MG63 (cell line): ENCODE data around the gene APBB1. TPM values are rescaled to one million over a fixed set of nuclear protein-coding genes. Genes with fewer than 3 reads are reported as not detected.

Experiments
- DNase-seq: peaks from one replicate; pipeline ENCODE4 v3.0.0-alpha.2; 2020
- H3K27me3 ChIP-seq: fragments of 250-450 bp; sonication (Bioruptor Pico); 2 replicates; pipeline ENCODE4 v1.5.1; 2020; ENCODE audit warnings: mild to moderate bottlenecking, moderate library complexity
- H3K36me3 ChIP-seq: fragments of 250-450 bp; sonication (Bioruptor Pico); 2 replicates; pipeline ENCODE4 v1.5.1; 2020; ENCODE audit warnings: mild to moderate bottlenecking, moderate library complexity
- H3K4me3 ChIP-seq: fragments of 250-450 bp; sonication (Bioruptor Pico); 2 replicates; pipeline ENCODE4 v1.5.1; 2020; ENCODE audit warnings: mild to moderate bottlenecking, moderate library complexity
- H3K9me3 ChIP-seq: fragments of 250-450 bp; sonication (Bioruptor Pico); 2 replicates; pipeline ENCODE4 v1.5.1; 2020; ENCODE audit warnings: mild to moderate bottlenecking, moderate library complexity
- total RNA-seq: library from RNA; depleted of rRNA; stranded (reverse); fragments of >200 nt; shearing (Covaris generic); gene quantifications from 2 replicates; pipeline ENCODE4 v1.2.3, GENCODE V29; 2014; ENCODE audit warnings: low replicate concordance

Gene APBB1
- total RNA-seq, 1 experiment from 2014 or later, result 21.1 TPM

DNA sequence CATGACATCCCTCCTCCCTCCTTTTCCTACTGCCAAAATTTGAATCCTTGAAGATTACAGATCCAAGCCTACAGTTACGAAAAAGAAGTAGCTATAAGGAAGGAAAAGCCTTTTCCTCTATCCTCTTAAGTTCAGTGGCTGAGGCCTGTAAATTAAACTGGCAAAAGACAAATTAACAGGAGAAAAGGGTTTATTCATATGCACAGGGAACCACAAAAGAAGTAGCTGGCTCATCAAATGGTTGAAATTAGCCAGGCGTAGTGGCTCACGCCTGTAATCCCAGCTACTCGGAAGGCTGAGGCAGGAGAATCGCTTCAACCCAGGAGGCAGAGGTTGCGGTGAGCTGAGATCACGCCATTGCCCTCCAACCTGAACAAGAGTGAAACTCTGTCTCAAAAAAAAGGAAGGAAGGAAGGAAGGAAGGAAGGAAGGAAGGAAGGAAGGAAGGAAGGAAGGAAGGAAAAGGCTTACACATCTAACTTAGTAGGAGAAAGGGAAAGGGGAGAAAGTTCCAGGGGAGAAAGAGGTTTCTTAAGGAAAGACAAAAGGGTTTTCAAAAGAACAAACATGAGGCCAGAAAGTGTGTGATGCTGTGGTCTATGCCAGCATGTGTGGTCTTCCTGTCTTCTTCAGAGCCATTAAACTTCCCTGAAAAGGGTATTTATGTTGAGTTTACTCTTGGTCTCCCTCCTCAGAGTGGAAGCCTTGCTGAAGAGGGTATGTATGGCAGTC lies 33.7 kb downstream of the APBB1 start:
- H3K4me3 ChIP-seq, result no peak overlapping the region
- no peaks in the 10 kb centered on the region for H3K36me3 ChIP-seq
- no peak for DNase-seq
- no peaks in the 10 kb centered on the region for H3K9me3 ChIP-seq
- no peaks in the 10 kb centered on the region for H3K27me3 ChIP-seq

DNA sequence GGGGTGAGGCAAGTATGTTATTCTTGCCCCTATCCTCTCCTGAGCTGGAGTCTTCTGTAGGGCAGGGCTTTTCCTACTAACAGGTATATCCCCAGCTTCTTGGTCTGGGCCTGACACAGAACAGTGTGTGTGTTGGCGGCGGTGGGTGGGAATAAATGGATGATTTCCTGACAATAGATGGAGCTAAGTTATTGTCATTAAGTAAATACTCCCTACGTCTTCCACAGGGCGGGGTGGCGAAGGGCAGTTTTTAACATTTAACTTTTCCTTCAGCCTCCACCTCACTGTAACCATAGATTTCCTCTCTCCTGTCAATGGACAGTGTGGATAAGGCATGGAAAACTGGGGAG lies 40.3 kb downstream of the APBB1 start:
- Histone ChIP-seq H3K27me3 (0 out of 2 replicates have a peak, but pooled peaks cover 3% of the 10 kb centered on the region), H3K9me3 (no peaks in the 10 kb centered on the region), H3K4me3 (no peak overlapping the region), H3K36me3 (no peaks in the 10 kb centered on the region)
- no peak for DNase-seq

DNA sequence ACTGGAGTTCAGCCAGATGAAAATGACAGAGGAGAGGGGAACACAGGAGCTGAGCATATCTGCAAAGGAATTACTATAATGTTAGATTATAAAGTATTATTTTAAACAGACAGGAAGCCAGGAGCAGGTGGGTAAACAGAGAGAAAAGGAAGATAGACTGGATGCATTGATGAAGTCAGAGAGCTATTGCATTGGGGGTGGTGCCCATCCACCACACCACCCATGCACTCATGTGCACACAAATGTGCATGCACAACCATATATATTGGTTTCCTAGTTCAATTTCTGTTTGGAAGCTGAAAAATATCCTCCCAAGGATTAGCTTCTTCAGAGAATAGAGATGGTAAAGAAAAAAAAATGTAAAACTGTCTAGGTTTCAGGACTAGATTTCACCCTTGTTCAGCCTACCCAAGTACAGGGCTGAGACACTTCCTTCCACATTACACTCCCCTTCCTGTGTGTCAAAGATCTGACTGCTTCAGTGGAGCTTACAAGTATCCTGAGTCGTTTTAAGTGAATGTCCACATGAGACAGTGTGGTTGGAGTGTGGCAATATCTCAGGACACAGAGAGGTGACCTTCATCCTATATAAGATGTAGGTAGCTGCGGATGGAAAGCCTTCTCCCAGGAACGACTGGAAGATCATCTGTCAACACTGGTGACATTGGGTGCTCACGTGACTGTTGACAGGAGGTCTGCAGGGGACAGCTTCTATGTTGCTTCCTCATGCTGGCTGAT lies 40.8 kb downstream of the APBB1 start:
- Histone ChIP-seq H3K27me3 (0 out of 2 replicates have a peak, but pooled peaks cover 3% of the 10 kb centered on the region), H3K4me3 (no peak overlapping the region), H3K9me3 (no peaks in the 10 kb centered on the region), H3K36me3 (no peaks in the 10 kb centered on the region)
- no peak for DNase-seq

DNA sequence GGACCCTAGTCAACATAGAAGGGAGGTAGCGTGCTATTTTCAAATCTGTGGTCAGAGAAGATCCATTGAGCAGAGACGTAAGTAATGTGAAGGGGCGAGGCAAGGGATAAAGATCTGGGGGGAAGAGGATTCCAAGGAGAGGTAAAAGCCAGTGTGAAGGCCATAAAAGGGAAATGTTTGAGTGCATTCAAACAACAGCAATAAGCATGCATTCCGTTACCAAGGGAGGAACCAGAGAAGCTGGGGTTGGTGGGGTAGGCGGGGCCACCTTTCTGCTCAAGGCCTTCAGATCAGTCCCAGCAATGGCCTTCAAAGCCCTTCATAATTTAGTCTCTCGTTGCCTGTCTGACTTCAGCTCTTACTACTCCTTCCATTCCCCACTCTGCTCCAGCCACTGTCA lies 47.1 kb downstream of the APBB1 start:
- no peak for DNase-seq
- Histone ChIP-seq H3K4me3 (no peak overlapping the region), H3K36me3 (no peaks in the 10 kb centered on the region), H3K27me3 (0 out of 2 replicates have a peak, but pooled peaks cover 3% of the 10 kb centered on the region), H3K9me3 (no peaks in the 10 kb centered on the region)

DNA sequence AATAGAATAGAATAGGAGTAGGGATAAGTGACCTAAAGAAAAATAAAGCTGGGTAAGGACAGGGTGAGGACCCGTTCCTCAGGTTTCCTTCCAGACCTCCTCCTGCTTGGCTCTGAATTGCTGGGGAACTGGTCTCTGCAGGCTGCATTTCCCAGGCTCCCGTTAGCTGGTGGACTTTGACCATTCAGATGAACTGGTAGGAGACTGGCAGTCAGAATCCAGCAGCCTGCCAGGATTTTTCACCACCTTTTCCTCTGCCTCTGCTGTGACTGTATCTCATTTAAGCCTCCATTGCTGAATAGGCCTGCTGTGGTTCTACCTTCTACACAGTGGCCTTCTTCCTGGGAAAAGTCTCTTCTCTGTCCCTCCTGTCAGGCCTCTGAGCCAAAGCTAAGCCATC lies 53.2 kb downstream of the APBB1 start:
- Histone ChIP-seq H3K9me3 (no peaks in the 10 kb centered on the region), H3K36me3 (no peaks in the 10 kb centered on the region), H3K4me3 (no peak overlapping the region), H3K27me3 (no peaks in the 10 kb centered on the region)
- no peak for DNase-seq

DNA sequence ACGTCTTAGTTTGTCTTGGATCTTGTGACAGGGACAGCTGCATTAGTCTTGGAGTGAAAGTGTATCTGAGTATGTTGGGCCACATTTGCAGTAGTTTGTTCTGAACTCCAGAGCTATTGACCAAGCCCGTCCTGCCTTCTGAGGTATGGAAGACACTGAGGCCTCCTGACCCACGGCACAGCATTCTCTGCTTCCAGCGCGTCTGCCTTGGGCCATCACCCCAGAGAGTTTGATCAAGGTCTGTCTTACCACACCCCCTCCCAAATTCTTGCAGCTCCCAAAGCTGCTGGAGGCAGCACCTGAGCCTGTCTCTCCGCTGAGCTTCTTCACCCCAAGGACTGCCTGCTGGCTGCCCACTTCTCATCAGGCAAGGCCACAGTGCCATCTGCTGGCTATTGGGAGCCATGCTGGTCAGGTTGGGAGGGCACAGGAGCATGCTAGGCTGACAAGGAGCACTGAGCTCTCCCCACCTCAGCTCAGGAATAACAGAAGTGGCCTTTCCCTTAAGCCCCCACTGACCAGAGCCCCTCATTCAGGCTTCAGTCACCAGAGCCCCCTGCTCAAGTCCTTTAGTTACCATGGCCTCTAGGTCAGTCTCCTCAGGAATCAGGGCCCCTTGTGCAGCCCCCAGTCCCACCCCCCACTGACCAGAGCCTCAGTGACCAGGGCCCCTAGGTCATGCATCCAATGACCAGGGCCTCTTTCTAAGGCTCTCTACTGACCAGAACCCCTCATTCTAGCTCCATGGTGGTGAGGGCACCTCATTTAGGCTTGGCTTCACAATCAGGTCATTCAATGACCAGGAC lies 55.8 kb downstream of the APBB1 start:
- peak; percentile 65 for DNase-seq
- no peaks in the 10 kb centered on the region for H3K36me3 ChIP-seq
- H3K27me3 ChIP-seq, result no peaks in the 10 kb centered on the region
- no peaks in the 10 kb centered on the region for H3K9me3 ChIP-seq
- no peak overlapping the region for H3K4me3 ChIP-seq

DNA sequence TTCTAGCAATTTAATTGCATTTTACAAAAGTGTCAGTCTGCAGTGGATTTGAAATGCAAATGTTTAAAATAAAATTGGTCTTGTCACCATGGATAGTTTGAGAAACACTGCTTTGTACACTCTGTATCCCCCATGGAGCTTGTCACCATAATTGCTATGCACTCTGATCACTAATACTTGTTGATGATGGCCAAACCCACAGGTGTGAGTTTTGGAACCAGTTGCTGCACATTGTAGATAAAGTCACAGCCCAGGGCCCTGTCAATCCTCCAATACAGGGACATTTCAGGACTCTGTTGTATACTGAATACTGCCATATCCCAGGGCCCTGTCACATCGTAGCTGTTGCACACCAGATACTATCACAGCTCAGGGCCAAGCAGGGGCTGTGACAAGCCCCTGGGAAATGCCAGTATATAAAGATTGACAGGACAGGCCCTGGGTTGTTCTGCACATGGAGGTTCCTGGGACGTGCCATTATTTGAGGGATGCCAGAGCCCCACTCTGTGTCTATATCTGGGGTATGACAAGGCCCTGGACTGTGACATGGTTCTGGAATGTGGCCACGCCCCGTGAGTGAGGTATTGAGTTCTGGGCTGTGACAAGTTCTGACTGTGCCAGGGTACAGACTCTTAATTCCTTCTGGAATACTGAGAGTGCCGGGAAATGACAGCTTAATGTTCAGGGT lies 56.6 kb downstream of the APBB1 start:
- DNase-seq, result no peak
- no peaks in the 10 kb centered on the region for H3K36me3 ChIP-seq

DNA sequence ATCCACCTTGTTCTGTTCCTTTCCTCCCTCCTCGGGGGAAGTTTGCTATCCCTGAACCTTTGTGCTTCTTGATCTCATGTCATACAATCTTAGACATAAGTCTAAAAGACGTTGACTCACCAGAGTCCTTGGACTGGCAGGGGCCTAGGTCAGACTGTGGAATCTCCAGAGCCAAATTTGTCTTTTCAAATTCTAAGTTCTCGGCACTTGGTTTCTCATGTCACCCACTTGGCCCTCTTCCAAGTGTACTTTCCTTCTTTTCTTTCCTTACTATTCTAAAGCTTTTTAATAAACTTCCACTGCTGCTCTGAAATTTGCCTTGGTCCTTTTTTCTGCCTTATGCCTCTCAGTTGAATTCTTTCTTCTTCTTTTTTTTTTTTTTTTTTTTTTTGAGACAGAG lies 58.7 kb downstream of the APBB1 start:
- DNase-seq, result no peak
- no peaks in the 10 kb centered on the region for H3K27me3 ChIP-seq

More for the DNA sequence above, 56.6 kb downstream of the APBB1 start:
- Histone ChIP-seq H3K27me3 (no peaks in the 10 kb centered on the region), H3K9me3 (no peaks in the 10 kb centered on the region), H3K4me3 (no peak overlapping the region)

DNA sequence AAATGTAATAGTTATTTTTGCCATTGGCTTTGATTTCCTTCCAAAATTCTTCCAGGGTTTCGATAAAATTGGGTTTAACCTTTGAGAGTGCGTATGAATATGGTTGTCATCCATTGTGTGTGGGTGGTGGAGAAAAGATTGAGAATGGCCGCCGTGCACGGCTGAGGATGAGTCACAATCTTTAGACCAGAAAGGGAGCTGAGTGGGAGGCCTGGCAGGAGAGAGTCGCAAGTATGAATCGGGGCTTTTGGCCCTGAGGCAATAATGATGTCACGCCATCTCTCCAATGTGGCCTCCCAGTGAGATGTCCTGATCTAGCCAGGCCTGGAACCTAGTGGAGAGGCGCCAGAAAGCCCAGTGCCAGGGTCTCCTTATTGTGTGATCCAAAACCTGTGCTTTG lies 61.7 kb downstream of the APBB1 start:
- H3K36me3 ChIP-seq, result no peaks in the 10 kb centered on the region; the same call in 1 of the 2 replicates
- no peaks in the 10 kb centered on the region for H3K9me3 ChIP-seq
- H3K4me3 ChIP-seq, result no peak overlapping the region
- DNase-seq, result peak; percentile 92
- H3K27me3 ChIP-seq, result no peaks in the 10 kb centered on the region

More for the DNA sequence above, 58.7 kb downstream of the APBB1 start:
- Histone ChIP-seq H3K36me3 (no peaks in the 10 kb centered on the region; the same call in 1 of the 2 replicates), H3K9me3 (no peaks in the 10 kb centered on the region), H3K4me3 (no peak overlapping the region)

DNA sequence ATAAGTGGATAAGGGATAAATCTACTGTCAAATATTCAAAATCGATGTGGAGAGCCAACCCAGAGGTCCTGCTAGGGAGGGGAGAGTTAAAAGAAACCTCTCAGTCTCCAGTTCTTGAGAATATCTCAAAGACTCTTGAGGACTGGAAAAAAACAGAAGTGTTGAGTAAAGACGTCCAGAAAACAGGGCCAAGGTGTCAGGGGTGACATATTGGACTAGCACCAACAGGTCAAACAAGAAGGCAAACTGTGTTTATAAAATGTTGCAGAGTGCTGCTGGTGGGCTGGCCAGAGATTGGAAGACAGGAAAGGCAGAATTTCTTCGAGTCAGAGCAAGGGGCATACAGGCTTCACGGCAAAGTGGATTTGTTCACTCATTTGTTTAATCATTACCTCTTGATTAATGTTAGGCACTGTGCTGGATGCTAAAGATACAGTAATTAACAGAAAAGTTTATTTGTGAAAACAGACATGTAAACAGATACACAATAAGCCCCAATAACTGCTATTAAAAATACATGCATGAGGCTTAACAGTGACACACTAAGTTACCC lies 62.3 kb downstream of the APBB1 start:
- Histone ChIP-seq H3K4me3 (no peak overlapping the region), H3K27me3 (no peaks in the 10 kb centered on the region), H3K36me3 (no peaks in the 10 kb centered on the region; the same call in 1 of the 2 replicates), H3K9me3 (no peaks in the 10 kb centered on the region)
- DNase-seq, result no peak

DNA sequence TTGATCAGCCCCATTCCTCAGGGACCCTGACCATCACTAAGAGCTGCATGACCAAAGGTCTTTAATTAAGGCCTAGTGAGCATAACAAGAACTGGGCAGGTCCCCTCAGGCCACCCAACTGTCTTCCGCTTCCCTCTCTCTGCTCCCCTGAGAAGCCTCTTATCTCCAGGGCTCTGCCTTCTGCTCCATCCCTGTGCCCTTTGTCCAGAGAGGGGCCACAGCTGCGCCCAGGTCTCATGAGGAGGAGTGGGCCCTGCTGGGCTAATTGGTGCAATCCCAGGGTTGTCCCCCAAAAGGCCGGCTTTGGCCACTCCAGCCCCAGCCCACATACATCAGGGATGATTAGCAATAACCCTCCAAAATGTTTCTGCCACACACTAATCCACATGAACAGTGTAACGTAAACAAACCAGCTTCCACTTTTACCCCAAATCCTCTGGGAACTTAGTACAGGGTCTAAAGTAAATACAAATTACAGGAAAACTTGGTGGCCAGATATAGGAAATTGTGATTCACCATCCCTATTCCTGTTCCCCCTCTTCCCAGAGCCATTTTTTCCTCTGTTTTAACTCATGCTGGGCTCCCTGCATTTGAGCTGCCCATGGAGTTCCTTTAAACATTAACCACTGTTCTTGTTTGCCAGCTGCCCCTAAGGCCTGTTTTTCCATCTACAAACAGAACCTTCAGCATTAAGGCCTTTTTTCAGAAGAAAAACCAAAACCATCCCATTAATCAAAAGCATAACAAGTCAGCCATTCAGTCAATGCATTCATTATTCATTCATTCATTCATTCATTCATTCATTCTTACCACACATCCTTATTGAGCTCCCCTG lies 64.0 kb downstream of the APBB1 start:
- H3K27me3 ChIP-seq, result no peaks in the 10 kb centered on the region
- DNase-seq, result no peak

DNA sequence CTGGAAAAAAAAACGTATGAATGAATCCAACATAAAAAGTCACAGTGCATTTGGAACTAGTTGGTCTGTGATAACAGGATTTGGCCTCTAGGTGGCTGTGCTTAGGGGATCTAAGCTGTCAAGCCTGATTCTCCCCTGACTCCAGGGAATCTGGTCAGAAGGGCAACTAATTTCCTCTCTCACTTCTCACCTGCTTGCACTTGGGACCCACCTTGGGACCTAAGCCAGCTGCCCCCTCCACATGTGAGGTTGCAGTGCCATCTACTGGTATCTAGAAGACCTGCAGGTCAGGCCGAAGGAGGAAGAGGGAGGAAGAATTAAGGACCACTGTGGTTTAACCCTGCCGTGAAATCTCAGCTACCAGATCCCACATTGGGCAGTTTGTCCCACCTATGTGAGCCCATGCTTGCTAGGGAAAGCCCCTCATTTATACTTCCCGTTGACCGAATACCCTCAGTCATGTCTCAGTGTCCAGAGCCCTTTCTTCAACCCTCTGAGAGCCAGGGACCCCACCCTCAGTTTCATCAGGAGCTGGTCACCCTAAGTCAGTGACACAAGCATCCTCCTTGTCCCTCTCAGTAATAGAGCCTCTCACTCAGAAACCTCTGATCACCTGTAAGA lies 65.4 kb downstream of the APBB1 start:
- Histone ChIP-seq H3K9me3 (no peaks in the 10 kb centered on the region), H3K36me3 (no peaks in the 10 kb centered on the region; the same call in 1 of the 2 replicates), H3K4me3 (no peak overlapping the region), H3K27me3 (no peaks in the 10 kb centered on the region)
- peak; percentile 10 for DNase-seq

More for the DNA sequence above, 64.0 kb downstream of the APBB1 start:
- H3K4me3 ChIP-seq, result no peak overlapping the region
- no peaks in the 10 kb centered on the region for H3K9me3 ChIP-seq
- H3K36me3 ChIP-seq, result no peaks in the 10 kb centered on the region; the same call in 1 of the 2 replicates

DNA sequence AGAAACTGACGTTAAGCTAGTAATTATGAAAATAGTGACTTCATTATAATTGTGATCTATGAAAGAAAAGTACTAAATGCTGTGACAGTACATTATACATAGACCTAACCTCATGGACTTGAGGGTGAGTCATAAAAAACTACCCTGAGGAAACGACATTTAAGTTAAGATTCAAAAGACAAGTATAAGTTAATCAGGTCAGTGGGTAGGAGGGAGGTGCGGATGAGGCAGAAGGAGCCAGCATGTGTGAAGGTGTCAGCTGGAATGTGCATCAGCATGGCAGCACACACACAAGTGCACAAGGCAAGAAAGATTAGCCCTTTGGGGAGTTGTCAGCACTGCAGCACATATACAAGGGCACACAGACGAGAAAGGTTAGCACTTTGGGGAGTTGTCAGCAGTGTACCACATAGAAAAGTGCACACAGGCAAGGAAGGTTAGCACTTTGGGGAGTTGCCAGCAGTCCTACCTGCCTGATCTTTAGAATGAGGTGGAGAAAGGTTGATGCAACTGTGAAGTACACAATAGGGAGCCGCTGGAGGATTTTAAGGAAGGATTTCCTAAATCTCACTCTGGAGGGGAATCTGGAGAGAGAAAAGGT lies 67.0 kb downstream of the APBB1 start:
- no peaks in the 10 kb centered on the region; the same call in 1 of the 2 replicates for H3K36me3 ChIP-seq
- H3K9me3 ChIP-seq, result no peaks in the 10 kb centered on the region
- no peak overlapping the region for H3K4me3 ChIP-seq
- no peaks in the 10 kb centered on the region for H3K27me3 ChIP-seq
- no peak for DNase-seq

DNA sequence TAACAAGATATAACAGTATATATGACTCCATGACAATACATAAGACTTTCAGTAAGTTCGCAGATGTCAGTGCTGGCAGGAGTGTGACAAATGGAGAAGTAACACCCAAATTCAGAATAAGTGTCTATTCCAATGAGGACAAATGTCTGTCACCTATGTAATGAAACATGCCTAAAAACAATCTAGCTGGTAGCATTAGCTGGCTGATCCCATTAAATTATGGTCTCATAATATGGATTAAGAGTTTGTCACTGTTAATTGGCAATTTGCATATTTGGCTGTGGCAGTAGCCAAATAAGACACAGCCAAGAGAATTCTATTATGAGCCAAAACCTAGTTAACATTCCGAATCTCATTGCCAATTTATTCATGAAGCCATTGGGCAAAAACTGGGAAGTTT lies 68.4 kb downstream of the APBB1 start:
- no peak for DNase-seq
- H3K4me3 ChIP-seq, result no peak overlapping the region
- no peaks in the 10 kb centered on the region for H3K36me3 ChIP-seq
- H3K27me3 ChIP-seq, result no peaks in the 10 kb centered on the region
- H3K9me3 ChIP-seq, result no peaks in the 10 kb centered on the region

DNA sequence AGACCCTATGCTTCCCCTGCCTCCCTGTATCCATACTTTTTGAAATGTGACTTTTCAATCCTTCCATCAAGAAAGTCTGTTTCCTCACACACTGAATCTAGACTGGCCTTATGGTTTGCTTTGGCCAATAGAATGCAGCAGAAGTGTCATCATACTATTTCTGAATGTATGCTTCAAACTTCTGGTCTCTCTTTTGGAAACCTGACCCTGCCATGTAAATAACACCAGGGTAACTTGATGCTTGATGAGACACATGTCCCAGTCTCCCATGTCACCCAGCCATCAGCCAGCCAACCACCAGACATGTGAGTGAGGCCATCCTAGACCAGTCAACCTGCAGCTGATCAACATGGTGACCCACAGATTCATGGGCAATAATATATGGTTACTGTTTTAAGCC lies 68.9 kb downstream of the APBB1 start:
- Histone ChIP-seq H3K9me3 (no peaks in the 10 kb centered on the region), H3K27me3 (no peaks in the 10 kb centered on the region), H3K4me3 (no peak overlapping the region), H3K36me3 (no peaks in the 10 kb centered on the region)
- no peak for DNase-seq
